Activated naive CD8-positive, alpha-beta T cell treated with anti-CD3 and anti-CD28 coated beads, Interleukin-2, amount 10 ng/mL, durations not matched to agents 7 days and 5 days (primary cell): ENCODE data around the gene KIF22. TPM values are rescaled to one million over a fixed set of nuclear protein-coding genes. Genes with fewer than 3 reads are reported as not detected.

Experiments used
- ATAC-seq: fragments of 150-1000 bp; cut with Tn5 transposase; one replicate; pipeline ENCODE4 v1.10.0; 2021; ENCODE audit warnings: low read depth, moderate library complexity
- POLR2A ChIA-PET: fragments of 350-600 bp; sonication (Branson Sonifier 250); formaldehyde crosslinking; loops from one replicate; lab custom pipeline; 2021; ENCODE audit warnings: antibody characterized with exemption; lab: Charles Lee
- DNase-seq: peaks from one replicate; pipeline ENCODE4 v3.0.0; 2021
- H3K27ac Mint-ChIP-seq: one replicate; pipeline ENCODE4 v1.8.0; 2022; ENCODE audit warnings: mild to moderate bottlenecking, mixed read lengths
- H3K27me3 Mint-ChIP-seq: one replicate; pipeline ENCODE4 v1.8.0; 2022; ENCODE audit warnings: mild to moderate bottlenecking, moderate library complexity, mixed read lengths
- H3K36me3 Mint-ChIP-seq: one replicate; pipeline ENCODE4 v1.8.0; 2021; ENCODE audit warnings: mild to moderate bottlenecking, mixed read lengths
- H3K4me1 Mint-ChIP-seq: one replicate; pipeline ENCODE4 v1.8.0; 2021; ENCODE audit warnings: mixed read lengths
- H3K4me3 Mint-ChIP-seq: one replicate; pipeline ENCODE4 v1.8.0; 2022; ENCODE audit warnings: mild to moderate bottlenecking, moderate library complexity, mixed read lengths
- H3K9me3 Mint-ChIP-seq: one replicate; pipeline ENCODE4 v1.8.0; 2021; ENCODE audit warnings: mixed read lengths
- total RNA-seq, 2 experiments: library from RNA; stranded (reverse); gene quantifications; one replicate each; pipeline ENCODE4 v1.2.3, GENCODE V29; 2021

The KIF22 gene
- total RNA-seq, 2 experiments from 2014 or later, result 191 to 199 TPM

GRCh38 chr16:29808219-29808900, 17.8 kb downstream of the KIF22 start:
- H3K9me3 Mint-ChIP-seq, result no peaks in the 10 kb centered on the region
- ATAC-seq, result no peak
- H3K36me3 Mint-ChIP-seq, result peaks cover 44% of the 10 kb centered on the region
- H3K4me1 Mint-ChIP-seq, result peaks cover 39% of the 10 kb centered on the region
- H3K27ac Mint-ChIP-seq, result peak overlapping the region; percentile 98
- peaks cover 9% of the 10 kb centered on the region for H3K27me3 Mint-ChIP-seq
- DNase-seq, result peak; percentile 51
- POLR2A ChIA-PET, result interaction anchor here (0.6 to 8.7 kb wide), 29 partner anchors 9 to 257 kb away, joined by 3 to 165 read pairs (median 5); partner anchors contain the start of genes ALDOA, C16orf54, CDIPT and KCTD13
- peak overlapping the region; percentile 95 for H3K4me3 Mint-ChIP-seq

DNA sequence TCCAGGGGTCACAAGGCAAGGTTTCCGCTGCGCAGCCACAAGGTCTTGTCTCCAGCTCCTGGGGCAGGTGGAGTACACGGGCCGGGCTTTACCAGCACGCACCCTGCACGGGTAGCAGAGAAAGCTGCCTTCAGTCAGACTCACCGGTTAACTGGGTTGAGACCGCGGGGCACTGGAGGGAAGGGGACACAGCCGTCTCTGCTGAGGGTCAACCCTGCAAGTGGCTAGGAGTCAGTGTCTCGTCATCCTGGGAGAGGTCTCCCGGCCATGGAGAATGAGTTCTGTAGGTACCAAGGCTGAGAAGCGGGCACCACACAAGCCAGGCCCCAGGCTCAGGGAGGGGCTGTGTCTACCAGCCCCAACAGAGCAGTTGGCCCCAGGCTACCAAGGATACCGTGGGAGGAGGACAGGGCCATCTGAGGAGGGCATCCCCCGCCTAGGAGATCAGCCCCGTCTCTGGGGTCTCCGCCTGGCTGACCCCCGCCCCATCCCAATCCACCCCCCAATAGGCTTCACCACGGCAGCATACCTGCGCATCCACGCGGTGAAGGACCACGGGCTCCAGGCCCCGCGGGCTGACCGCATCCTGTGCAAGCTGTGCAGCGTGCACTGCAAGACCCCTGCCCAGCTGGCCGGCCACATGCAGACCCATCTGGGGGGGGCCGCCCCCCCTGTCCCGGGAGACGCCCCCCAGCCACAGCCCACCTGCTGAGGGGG, 18.6 kb downstream of the KIF22 start:
- peaks cover 40% of the 10 kb centered on the region for H3K36me3 Mint-ChIP-seq
- H3K4me1 Mint-ChIP-seq, result peaks cover 35% of the 10 kb centered on the region
- peaks cover 12% of the 10 kb centered on the region for H3K27me3 Mint-ChIP-seq
- H3K27ac Mint-ChIP-seq, result peak overlapping the region; percentile 98
- H3K9me3 Mint-ChIP-seq, result no peaks in the 10 kb centered on the region
- no peak for DNase-seq
- ATAC-seq, result no peak
- peak overlapping the region; percentile 95 for H3K4me3 Mint-ChIP-seq
- POLR2A ChIA-PET, result interaction anchor here (0.7 to 8.7 kb wide), 10 partner anchors 8 to 146 kb away, joined by 3 to 165 read pairs (median 14); partner anchors contain the start of genes C16orf54, KIF22, MVP and PAGR1

- H3K4me1 Mint-ChIP-seq, result peaks cover 36% of the 10 kb centered on the region
- peaks cover 12% of the 10 kb centered on the region for H3K27me3 Mint-ChIP-seq
- POLR2A ChIA-PET, result interaction anchor here (1.0 to 3.2 kb wide), 3 partner anchors 11 to 36 kb away, joined by 3 to 16 read pairs (median 4); partner anchors contain the start of gene KIF22
- H3K9me3 Mint-ChIP-seq, result no peaks in the 10 kb centered on the region
- ATAC-seq (no peak), DNase-seq (peak; percentile 76)
- peaks cover 35% of the 10 kb centered on the region for H3K36me3 Mint-ChIP-seq
- peak overlapping the region; percentile 95 for H3K4me3 Mint-ChIP-seq
- H3K27ac Mint-ChIP-seq, result peak overlapping the region; percentile 86
Measured at GRCh38 chr16:29809850-29810698, 19.5 kb downstream of the KIF22 start.

DNA sequence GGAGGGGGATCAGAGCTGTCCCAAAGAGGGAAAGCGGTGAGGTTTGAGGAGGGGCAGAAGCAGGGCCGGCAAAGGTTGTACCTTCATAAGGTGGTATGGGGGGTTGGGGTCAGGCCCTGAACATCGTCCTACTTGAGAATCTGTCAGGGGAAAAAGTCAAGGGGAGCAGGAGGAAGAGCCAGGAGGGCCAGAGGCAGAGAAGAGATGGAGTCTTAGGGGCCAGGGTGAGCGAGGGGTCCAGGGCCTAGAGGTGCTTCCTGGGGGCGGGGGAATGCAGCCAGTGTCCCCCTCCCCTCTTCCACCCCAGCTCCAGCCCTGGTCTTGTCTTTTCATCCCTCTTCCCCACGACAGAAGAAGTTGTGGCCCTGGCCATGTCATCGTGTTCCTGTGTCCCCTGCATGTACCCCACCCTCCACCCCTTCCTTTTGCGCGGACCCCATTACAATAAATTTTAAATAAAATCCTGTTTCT, 20.2 kb downstream of the KIF22 start:
- peaks cover 12% of the 10 kb centered on the region for H3K27me3 Mint-ChIP-seq
- peak overlapping the region; percentile 77 for H3K27ac Mint-ChIP-seq
- ATAC-seq (no peak), DNase-seq (no peak)
- peaks cover 38% of the 10 kb centered on the region for H3K4me1 Mint-ChIP-seq
- POLR2A ChIA-PET, result interaction anchor here (1.0 to 3.2 kb wide), 2 partner anchors 10 to 20 kb away, joined by 4 to 16 read pairs; partner anchors contain the start of gene KIF22
- peaks cover 33% of the 10 kb centered on the region for H3K36me3 Mint-ChIP-seq
- peak overlapping the region; percentile 95 for H3K4me3 Mint-ChIP-seq
- no peaks in the 10 kb centered on the region for H3K9me3 Mint-ChIP-seq

- DNase-seq (peak; percentile 78), ATAC-seq (peak; percentile 23)
- Mint-ChIP-seq H3K9me3 (no peaks in the 10 kb centered on the region), H3K4me3 (peak overlapping the region; percentile 95), H3K4me1 (peaks cover 38% of the 10 kb centered on the region), H3K27me3 (peaks cover 12% of the 10 kb centered on the region), H3K36me3 (peaks cover 33% of the 10 kb centered on the region), H3K27ac (peak overlapping the region; percentile 77)
- POLR2A ChIA-PET, result interaction anchor here (0.8 to 3.2 kb wide), 2 partner anchors 11 to 21 kb away, joined by 6 to 16 read pairs; partner anchors contain the start of gene KIF22
Measured at GRCh38 chr16:29811170-29811895, 20.8 kb downstream of the KIF22 start.

DNA sequence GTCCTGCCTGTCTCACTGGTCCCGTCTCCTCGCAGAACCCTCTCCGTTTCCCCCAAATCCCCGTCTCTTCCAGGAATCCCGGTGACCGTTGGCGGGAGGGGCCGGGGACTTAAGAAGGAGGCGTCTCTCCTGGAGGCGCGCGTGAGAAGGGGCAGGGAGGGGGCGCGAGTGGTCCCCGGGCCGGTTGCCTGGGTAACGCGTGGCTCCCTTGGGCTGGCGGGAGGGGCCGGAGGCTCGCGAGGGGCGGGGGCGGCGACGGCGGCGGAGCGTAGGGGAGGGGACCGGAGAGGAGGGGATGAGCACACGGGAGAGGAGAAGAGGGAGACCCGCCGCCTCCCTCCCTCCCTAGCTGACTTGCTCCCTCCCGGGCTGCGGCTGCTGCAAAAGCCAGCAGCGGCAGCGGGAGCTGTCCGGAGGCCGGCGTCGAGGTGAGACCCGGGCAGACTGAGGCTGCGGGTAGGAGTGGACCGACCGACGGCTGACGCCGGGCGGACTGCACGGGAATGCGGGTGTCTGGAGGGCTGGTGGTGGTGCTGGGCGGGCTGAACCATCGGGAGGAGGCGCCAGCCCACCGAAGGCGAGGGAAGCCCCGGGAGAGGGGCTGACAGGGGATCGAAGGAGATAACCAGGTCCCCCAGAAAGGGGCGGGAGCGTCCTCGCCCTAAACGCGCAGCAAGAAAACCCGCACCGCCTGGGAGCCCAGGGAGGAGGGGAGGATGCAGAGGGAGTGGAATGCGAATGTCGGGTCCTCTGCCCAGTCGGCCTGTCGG, 21.5 kb downstream of the KIF22 start, which contains the start of gene PRRT2:
TSS of gene PRRT2 (plus strand) at position 298 of the 770 bp plus-strand sequence. CDS start 862 bp downstream, outside the sequence.
- peaks cover 39% of the 10 kb centered on the region for H3K4me1 Mint-ChIP-seq
- H3K36me3 Mint-ChIP-seq, result peaks cover 34% of the 10 kb centered on the region
- DNase-seq, result peak; percentile 60
- POLR2A ChIA-PET, result interaction anchor here (0.8 to 3.2 kb wide), 4 partner anchors 8 to 43 kb away, joined by 3 to 16 read pairs (median 5); partner anchors contain the start of gene KIF22
- no peaks in the 10 kb centered on the region for H3K9me3 Mint-ChIP-seq
- H3K27ac Mint-ChIP-seq, result peak within 1 kb of the TSS; percentile 77
- H3K4me3 Mint-ChIP-seq, result peak within 1 kb of the TSS; percentile 95
- no peak for ATAC-seq
- H3K27me3 Mint-ChIP-seq, result peaks cover 12% of the 10 kb centered on the region

GRCh38 chr16:29812754-29813643, 22.4 kb downstream of the KIF22 start:
- peaks cover 31% of the 10 kb centered on the region for H3K36me3 Mint-ChIP-seq
- POLR2A ChIA-PET, result interaction anchor here (1.0 to 1.1 kb wide), 2 partner anchors 9 to 42 kb away, joined by 3 to 4 read pairs; no protein-coding TSS in a partner anchor
- H3K9me3 Mint-ChIP-seq, result no peaks in the 10 kb centered on the region
- DNase-seq (no peak), ATAC-seq (no peak)
- peaks cover 40% of the 10 kb centered on the region for H3K4me1 Mint-ChIP-seq
- H3K27ac Mint-ChIP-seq, result no peak overlapping the region
- peak overlapping the region; percentile 95 for H3K4me3 Mint-ChIP-seq
- peaks cover 12% of the 10 kb centered on the region for H3K27me3 Mint-ChIP-seq

- DNase-seq (no peak), ATAC-seq (no peak)
- H3K36me3 Mint-ChIP-seq, result peaks cover 31% of the 10 kb centered on the region
- H3K27me3 Mint-ChIP-seq, result peaks cover 12% of the 10 kb centered on the region
- H3K9me3 Mint-ChIP-seq, result no peaks in the 10 kb centered on the region
- POLR2A ChIA-PET, result no interaction called here
- H3K4me3 Mint-ChIP-seq, result no peak overlapping the region
- H3K27ac Mint-ChIP-seq, result no peak overlapping the region
- H3K4me1 Mint-ChIP-seq, result peaks cover 43% of the 10 kb centered on the region
Measured at GRCh38 chr16:29813644-29814562, 23.4 kb downstream of the KIF22 start.

- no peak for DNase-seq
- Mint-ChIP-seq H3K9me3 (no peaks in the 10 kb centered on the region), H3K4me3 (peak overlapping the region; percentile 93), H3K4me1 (peaks cover 45% of the 10 kb centered on the region), H3K36me3 (peaks cover 34% of the 10 kb centered on the region), H3K27me3 (peaks cover 12% of the 10 kb centered on the region), H3K27ac (peak overlapping the region; percentile 96)
- POLR2A ChIA-PET, result no interaction called here
- no peak for ATAC-seq
Measured at GRCh38 chr16:29814592-29814991, 24.0 kb downstream of the KIF22 start.
